EH (cell line): ENCODE measurements around the gene XYLT1.

Experiments
- DNase-seq: peaks from one replicate; pipeline ENCODE4 v3.0.0-alpha.2; 2015; ENCODE audit warnings: low read depth

Gene XYLT1

GRCh38 chr16:17403156-17403809 is 67.5 kb downstream of the XYLT1 start:
- DNase-seq, result no peak

GRCh38 chr16:17397499-17397891 is 73.3 kb downstream of the XYLT1 start:
- DNase-seq, result peak; percentile 91

GRCh38 chr16:17396762-17397498 is 73.8 kb downstream of the XYLT1 start:
- peak; percentile 64 for DNase-seq

GRCh38 chr16:17395849-17396480 is 74.8 kb downstream of the XYLT1 start:
- no peak for DNase-seq

GRCh38 chr16:17392857-17393692 is 77.7 kb downstream of the XYLT1 start:
- no peak for DNase-seq

GRCh38 chr16:17392127-17392856 is 78.5 kb downstream of the XYLT1 start:
- no peak for DNase-seq

- DNase-seq, result no peak
These were observed 79.0 kb downstream of the XYLT1 start for GRCh38 chr16:17391715-17392114.

- peak; percentile 92 for DNase-seq
These were observed 81.4 kb downstream of the XYLT1 start for GRCh38 chr16:17389384-17389783.

- DNase-seq, result no peak
These were observed 83.5 kb downstream of the XYLT1 start for GRCh38 chr16:17387256-17387655.

GRCh38 chr16:17386229-17386628 is 84.5 kb downstream of the XYLT1 start:
- no peak for DNase-seq

GRCh38 chr16:17384471-17384870 is 86.3 kb downstream of the XYLT1 start:
- DNase-seq, result no peak

- no peak for DNase-seq
These were observed 87.6 kb downstream of the XYLT1 start for GRCh38 chr16:17382949-17383863.

- DNase-seq, result no peak
These were observed 88.2 kb downstream of the XYLT1 start for GRCh38 chr16:17382514-17382913.

- no peak for DNase-seq
These were observed 89.0 kb downstream of the XYLT1 start for GRCh38 chr16:17381784-17382183.

- DNase-seq, result peak; percentile 87
These were observed 90.1 kb downstream of the XYLT1 start for GRCh38 chr16:17380613-17381012.

GRCh38 chr16:17379121-17379571 is 91.6 kb downstream of the XYLT1 start:
- DNase-seq, result peak; percentile 94

GRCh38 chr16:17377360-17378324 is 93.1 kb downstream of the XYLT1 start:
- DNase-seq, result peak; percentile 66

GRCh38 chr16:17375461-17376304 is 95.1 kb downstream of the XYLT1 start:
- DNase-seq, result peak; percentile 37
